ENCODE measurements around the gene SPOCK3.

SPOCK3 gene

GRCh38 chr4:166687828-166688227, 546.5 kb downstream of the SPOCK3 start:
- DNase-seq (ENCODE audit: low read depth in 2 of 3, low spot score in 1 of 3), result no peak
